Measurements from ENCODE around the gene APOL6.

The APOL6 gene

GRCh38 chr22:35708453-35708852 lies 60.2 kb downstream of the APOL6 start:
- TF ChIP-seq CTCF (IDR thresholded peaks at IDR 0.05): no peak
- DNase-seq: no peak
- no peaks in the 10 kb centered on the region for H3K36me3 ChIP-seq
- H3K9me3 ChIP-seq: peaks cover 0 to 4% (median 0%) of the 10 kb centered on the region in 3 donors
- H3K27ac ChIP-seq: no peak overlapping the region
- H3K4me1 ChIP-seq: no peaks in the 10 kb centered on the region
- intact Hi-C loops (cut with DNase I; ENCODE audit: low total_unique reads): no loop called here
- H3K4me3 ChIP-seq: no peak overlapping the region
- peaks cover 0 to 3% of the 10 kb centered on the region in 2 donors for H3K27me3 ChIP-seq

GRCh38 chr22:35708917-35709316 lies 60.7 kb downstream of the APOL6 start:
- peaks cover 0 to 7% of the 10 kb centered on the region in 2 donors for H3K27me3 ChIP-seq
- intact Hi-C loops (cut with DNase I; ENCODE audit: low total_unique reads): no loop called here
- no peaks in the 10 kb centered on the region for H3K36me3 ChIP-seq
- DNase-seq: no peak
- no peaks in the 10 kb centered on the region for H3K4me1 ChIP-seq
- no peak overlapping the region for H3K27ac ChIP-seq
- H3K9me3 ChIP-seq: peaks cover 0 to 4% (median 0%) of the 10 kb centered on the region in 3 donors
- no peak for TF ChIP-seq CTCF (IDR thresholded peaks at IDR 0.05)
- no peak overlapping the region for H3K4me3 ChIP-seq

- Histone ChIP-seq H3K4me3 (no peak overlapping the region), H3K27me3 (peaks cover 0 to 7% of the 10 kb centered on the region in 2 donors), H3K4me1 (no peaks in the 10 kb centered on the region), H3K36me3 (no peaks in the 10 kb centered on the region), H3K9me3 (peaks cover 0 to 4% (median 0%) of the 10 kb centered on the region in 3 donors), H3K27ac (no peak overlapping the region)
- no peak for TF ChIP-seq CTCF (IDR thresholded peaks at IDR 0.05)
- DNase-seq: no peak
- intact Hi-C loops (cut with DNase I; ENCODE audit: low total_unique reads): no loop called here
Observed at GRCh38 chr22:35711336-35711735, 63.1 kb downstream of the APOL6 start.

- Histone ChIP-seq H3K4me1 (no peaks in the 10 kb centered on the region), H3K9me3 (peaks cover 0 to 4% (median 0%) of the 10 kb centered on the region in 3 donors), H3K27ac (no peak overlapping the region), H3K36me3 (no peaks in the 10 kb centered on the region), H3K4me3 (no peak overlapping the region), H3K27me3 (peaks cover 0 to 7% of the 10 kb centered on the region in 2 donors)
- no peak for TF ChIP-seq CTCF (IDR thresholded peaks at IDR 0.05)
- DNase-seq: no peak
- intact Hi-C loops (cut with DNase I; ENCODE audit: low total_unique reads): no loop called here
Observed at GRCh38 chr22:35712672-35713071, 64.4 kb downstream of the APOL6 start.

- intact Hi-C loops (cut with DNase I; ENCODE audit: low total_unique reads): no loop called here
- Histone ChIP-seq H3K4me3 (no peak within 1 kb of the TSS), H3K9me3 (peaks cover 0 to 4% (median 0%) of the 10 kb centered on the region in 3 donors), H3K36me3 (no peaks in the 10 kb centered on the region), H3K27me3 (peaks cover 0 to 7% of the 10 kb centered on the region in 2 donors), H3K27ac (no peak within 1 kb of the TSS), H3K4me1 (no peaks in the 10 kb centered on the region)
- no peak for DNase-seq
- no peak for TF ChIP-seq CTCF (IDR thresholded peaks at IDR 0.05)
Observed at GRCh38 chr22:35717572-35717971, 69.3 kb downstream of the APOL6 start, which contains the start of gene APOL5. TSS of gene APOL5 (plus strand) at chr22:35717872. CDS start at chr22:35717872, 0 bp downstream.

Data from tibial artery (tissue), 4 donors.